HG02981 (cell line): Measurements from ENCODE around the gene DOHH.

Experiments used
- ATAC-seq: cut with Tn5 transposase; IDR thresholded peaks from one replicate; pipeline ENCODE4 v1.9.1; 2021; ENCODE audit warnings: mild to moderate bottlenecking, moderate library complexity; ENCODE audit not compliant: unreplicated experiment

The DOHH gene

GRCh38 chr19:3479834-3480215, 20.6 kb downstream of the DOHH start:
- ATAC-seq = no peak

- ATAC-seq = no peak
These were observed 21.2 kb downstream of the DOHH start for GRCh38 chr19:3479177-3479833.

GRCh38 chr19:3478409-3479176, 21.9 kb downstream of the DOHH start:
- ATAC-seq = no peak

- ATAC-seq = no peak
These were observed 22.5 kb downstream of the DOHH start for GRCh38 chr19:3477951-3478350.

GRCh38 chr19:3477506-3477905, 23.0 kb downstream of the DOHH start:
- ATAC-seq = no peak

GRCh38 chr19:3476830-3477229, 23.6 kb downstream of the DOHH start:
- no peak for ATAC-seq

GRCh38 chr19:3475449-3475848, 25.0 kb downstream of the DOHH start:
- ATAC-seq = no peak

- ATAC-seq = no peak
These were observed 25.9 kb downstream of the DOHH start for GRCh38 chr19:3474614-3475013.

- ATAC-seq = no peak
These were observed 26.5 kb downstream of the DOHH start for GRCh38 chr19:3474010-3474409.

GRCh38 chr19:3471954-3472655, 28.4 kb downstream of the DOHH start:
- ATAC-seq = no peak

- ATAC-seq = no peak
These were observed 29.9 kb downstream of the DOHH start for GRCh38 chr19:3470500-3471128.

- no peak for ATAC-seq
These were observed 30.6 kb downstream of the DOHH start for GRCh38 chr19:3469638-3470499.

GRCh38 chr19:3468211-3468610, 32.3 kb downstream of the DOHH start:
- no peak for ATAC-seq

GRCh38 chr19:3467437-3468198, 32.9 kb downstream of the DOHH start:
- ATAC-seq = no peak

GRCh38 chr19:3466635-3467034, 33.8 kb downstream of the DOHH start:
- ATAC-seq = no peak

- ATAC-seq = no peak
These were observed 34.9 kb downstream of the DOHH start for GRCh38 chr19:3465552-3465951.

GRCh38 chr19:3464587-3465235, 35.8 kb downstream of the DOHH start:
- ATAC-seq = no peak

GRCh38 chr19:3463714-3464586, 36.5 kb downstream of the DOHH start:
- ATAC-seq = no peak
